ENCODE data around the gene ARHGAP5.

DNA sequence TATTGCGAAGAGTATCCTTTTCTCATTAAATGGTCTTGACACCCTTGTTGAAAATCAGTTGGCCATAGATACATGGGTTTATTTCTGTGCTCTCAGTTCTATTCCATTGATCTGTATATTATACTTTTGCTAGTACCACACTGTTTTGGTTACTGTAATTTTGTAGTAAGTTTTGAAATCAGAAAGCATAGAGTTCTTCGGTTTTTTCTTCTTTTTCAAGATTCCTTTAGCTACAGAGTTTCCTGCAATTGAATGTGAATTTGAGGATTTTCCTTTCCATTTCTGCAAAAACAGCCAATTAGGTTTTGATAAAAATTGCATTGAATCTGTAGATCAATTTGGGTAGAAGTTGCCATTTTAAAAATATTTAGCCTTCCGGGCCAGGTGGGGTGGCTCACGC, 60.2 kb downstream of the ARHGAP5 start:
- TF ChIP-seq CTCF (IDR thresholded peaks at IDR 0.05) (no peak), POLR2A (IDR thresholded peaks at IDR 0.05) (no peak)
